Activated CD8-positive, alpha-beta T cell treated with anti-CD3 and anti-CD28 coated beads for 36 hours (primary cell): ENCODE data around the gene ARHGAP22. TPM values are rescaled to one million over a fixed set of nuclear protein-coding genes. Genes with fewer than 3 reads are reported as not detected.

Source experiments
- ATAC-seq: fragments of 200-7000 bp; cut with Tn5 transposase; one replicate; pipeline ENCODE4 v1.10.0; 2021; ENCODE audit warnings: mild to moderate bottlenecking, moderate library complexity
- CTCF ChIA-PET: fragments of 350-600 bp; sonication (Branson Sonifier 250); formaldehyde crosslinking; loops from one replicate; lab custom pipeline; 2021; ENCODE audit warnings: antibody characterized with exemption; lab: Charles Lee
- POLR2A ChIA-PET: fragments of 350-600 bp; sonication (Branson Sonifier 250); formaldehyde crosslinking; loops from one replicate; lab custom pipeline; 2021; ENCODE audit warnings: antibody characterized with exemption; lab: Charles Lee
- DNase-seq: peaks from one replicate; pipeline ENCODE4 v3.0.0-alpha.2; 2020
- H3K27ac Mint-ChIP-seq: one replicate; pipeline ENCODE4 v1.8.0; 2021; ENCODE audit warnings: mild to moderate bottlenecking, mixed read lengths
- H3K27me3 Mint-ChIP-seq: one replicate; pipeline ENCODE4 v1.8.0; 2021; ENCODE audit warnings: mixed read lengths
- H3K36me3 Mint-ChIP-seq: one replicate; pipeline ENCODE4 v1.8.0; 2021; ENCODE audit warnings: low read depth, mixed read lengths
- H3K4me1 Mint-ChIP-seq: one replicate; pipeline ENCODE4 v1.8.0; 2021; ENCODE audit warnings: low read depth, mixed read lengths
- H3K4me3 Mint-ChIP-seq: one replicate; pipeline ENCODE4 v1.8.0; 2021; ENCODE audit warnings: mild to moderate bottlenecking, moderate library complexity, mixed read lengths
- H3K9me3 Mint-ChIP-seq: one replicate; pipeline ENCODE4 v1.8.0; 2021; ENCODE audit warnings: mixed read lengths
- intact Hi-C: fragments of 100-400 bp; cut with micrococcal nuclease; formaldehyde crosslinking; loops from one replicate; pipeline ENCODE4 v1.10.0; 2022
- total RNA-seq, 2 experiments: library from RNA; stranded (reverse); gene quantifications; one replicate each; pipeline ENCODE4 v1.2.3, GENCODE V29; 2021
- TF ChIP-seq, protein P1 (sequence below): fragments of 200-600 bp; IDR thresholded peaks from one replicate; pipeline ENCODE4 v1.8.0; 2022; ENCODE audit warnings: antibody characterized with exemption, mild to moderate bottlenecking

ARHGAP22 gene
- total RNA-seq, 2 experiments from 2014 or later: not detected

GRCh38 chr10:48638158-48638557 lies 33.3 kb upstream of the ARHGAP22 start:
- Mint-ChIP-seq H3K4me3 (no peak overlapping the region), H3K27ac (no peak overlapping the region), H3K36me3 (no peaks in the 10 kb centered on the region), H3K27me3 (peaks cover 11% of the 10 kb centered on the region), H3K9me3 (peaks cover 10% of the 10 kb centered on the region), H3K4me1 (peaks cover 10% of the 10 kb centered on the region)
- DNase-seq (no peak), ATAC-seq (no peak)
- POLR2A ChIA-PET: interaction anchor here (1.0 kb wide), 1 partner anchor 247 kb away, joined by 3 read pairs; no protein-coding TSS in a partner anchor
- CTCF ChIA-PET: interaction anchor here (1.0 to 1.7 kb wide), 3 partner anchors 18 to 31 kb away, joined by 3 to 14 read pairs (median 5); no protein-coding TSS in a partner anchor
- intact Hi-C loops: no loop called here
- TF ChIP-seq, protein P1, sequence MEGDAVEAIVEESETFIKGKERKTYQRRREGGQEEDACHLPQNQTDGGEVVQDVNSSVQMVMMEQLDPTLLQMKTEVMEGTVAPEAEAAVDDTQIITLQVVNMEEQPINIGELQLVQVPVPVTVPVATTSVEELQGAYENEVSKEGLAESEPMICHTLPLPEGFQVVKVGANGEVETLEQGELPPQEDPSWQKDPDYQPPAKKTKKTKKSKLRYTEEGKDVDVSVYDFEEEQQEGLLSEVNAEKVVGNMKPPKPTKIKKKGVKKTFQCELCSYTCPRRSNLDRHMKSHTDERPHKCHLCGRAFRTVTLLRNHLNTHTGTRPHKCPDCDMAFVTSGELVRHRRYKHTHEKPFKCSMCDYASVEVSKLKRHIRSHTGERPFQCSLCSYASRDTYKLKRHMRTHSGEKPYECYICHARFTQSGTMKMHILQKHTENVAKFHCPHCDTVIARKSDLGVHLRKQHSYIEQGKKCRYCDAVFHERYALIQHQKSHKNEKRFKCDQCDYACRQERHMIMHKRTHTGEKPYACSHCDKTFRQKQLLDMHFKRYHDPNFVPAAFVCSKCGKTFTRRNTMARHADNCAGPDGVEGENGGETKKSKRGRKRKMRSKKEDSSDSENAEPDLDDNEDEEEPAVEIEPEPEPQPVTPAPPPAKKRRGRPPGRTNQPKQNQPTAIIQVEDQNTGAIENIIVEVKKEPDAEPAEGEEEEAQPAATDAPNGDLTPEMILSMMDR: no peak

GRCh38 chr10:48636901-48637300 lies 32.0 kb upstream of the ARHGAP22 start:
- POLR2A ChIA-PET: no interaction called here
- H3K9me3 Mint-ChIP-seq: peaks cover 10% of the 10 kb centered on the region
- H3K27me3 Mint-ChIP-seq: peaks cover 10% of the 10 kb centered on the region
- H3K36me3 Mint-ChIP-seq: no peaks in the 10 kb centered on the region
- no peak for DNase-seq
- ATAC-seq: no peak
- TF ChIP-seq, protein P1: no peak
- intact Hi-C loops: no loop called here
- CTCF ChIA-PET: interaction anchor here (4.8 kb wide), 1 partner anchor 19 kb away, joined by 19 read pairs; no protein-coding TSS in a partner anchor
- H3K27ac Mint-ChIP-seq: no peak overlapping the region
- no peak overlapping the region for H3K4me3 Mint-ChIP-seq
- peaks cover 10% of the 10 kb centered on the region for H3K4me1 Mint-ChIP-seq

DNA sequence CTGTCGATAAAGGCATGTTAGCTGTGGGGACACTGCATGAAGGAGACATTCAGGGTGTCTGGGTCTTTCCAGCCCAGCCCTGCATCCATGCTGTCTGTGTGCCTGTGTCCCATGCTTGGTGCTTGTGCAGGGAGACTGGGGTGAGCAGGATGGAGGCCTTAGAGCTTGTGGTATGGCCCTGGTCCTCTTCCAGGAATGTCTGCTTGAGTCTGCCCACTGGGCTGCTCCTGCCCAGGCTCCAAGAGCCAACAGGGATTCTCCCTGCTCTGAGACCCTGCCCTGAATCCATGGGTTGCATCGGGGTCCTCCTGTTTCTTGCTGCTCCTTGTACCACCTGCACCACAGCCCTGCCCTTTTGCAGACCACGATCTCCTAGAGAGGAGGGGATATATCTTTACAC lies 31.4 kb upstream of the ARHGAP22 start:
- intact Hi-C loops: no loop called here
- TF ChIP-seq, protein P1: no peak
- DNase-seq (no peak), ATAC-seq (no peak)
- H3K36me3 Mint-ChIP-seq: no peaks in the 10 kb centered on the region
- H3K4me3 Mint-ChIP-seq: no peak overlapping the region
- peaks cover 6% of the 10 kb centered on the region for H3K9me3 Mint-ChIP-seq
- ChIA-PET POLR2A (no interaction called here), CTCF (interaction anchor here (4.8 kb wide), 1 partner anchor 20 kb away, joined by 19 read pairs; no protein-coding TSS in a partner anchor)
- H3K4me1 Mint-ChIP-seq: peaks cover 10% of the 10 kb centered on the region
- H3K27me3 Mint-ChIP-seq: peaks cover 10% of the 10 kb centered on the region
- H3K27ac Mint-ChIP-seq: no peak overlapping the region

DNA sequence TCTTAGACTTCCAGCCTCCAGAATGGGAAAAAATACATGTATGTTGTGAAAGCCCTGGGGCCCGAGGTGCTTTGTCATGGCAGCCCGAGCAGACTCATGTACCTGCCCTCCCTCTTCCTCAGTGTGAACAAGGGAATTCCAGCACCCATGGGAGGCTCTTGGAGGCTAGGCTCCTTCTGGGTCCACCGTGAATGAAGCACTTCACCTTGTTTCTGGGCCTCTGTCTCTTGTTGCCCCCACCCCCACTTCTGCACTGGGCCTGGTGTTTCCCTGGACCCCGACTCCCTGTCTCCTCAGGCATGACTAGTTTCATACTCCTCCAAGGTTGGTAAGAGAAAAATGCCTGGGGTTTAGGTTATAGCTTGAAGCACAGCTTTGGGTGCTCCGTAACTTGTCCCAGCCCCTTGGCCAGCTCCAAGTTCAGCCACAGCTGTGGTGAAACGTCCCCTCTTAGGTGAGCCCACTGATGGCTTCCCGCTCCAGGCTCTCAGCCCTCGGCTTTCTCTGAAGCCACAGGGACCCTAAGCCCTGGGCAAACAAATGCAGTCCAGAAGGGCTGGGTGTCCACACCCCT lies 30.2 kb upstream of the ARHGAP22 start:
- ChIA-PET CTCF (interaction anchor here (2.3 to 4.8 kb wide), 2 partner anchors 21 to 23 kb away, joined by 8 to 19 read pairs; no protein-coding TSS in a partner anchor), POLR2A (no interaction called here)
- H3K36me3 Mint-ChIP-seq: no peaks in the 10 kb centered on the region
- ATAC-seq (no peak), DNase-seq (no peak)
- TF ChIP-seq, protein P1: no peak
- H3K27me3 Mint-ChIP-seq: peaks cover 10% of the 10 kb centered on the region
- H3K9me3 Mint-ChIP-seq: peaks cover 3% of the 10 kb centered on the region
- peaks cover 10% of the 10 kb centered on the region for H3K4me1 Mint-ChIP-seq
- no peak overlapping the region for H3K27ac Mint-ChIP-seq
- H3K4me3 Mint-ChIP-seq: no peak overlapping the region
- intact Hi-C loops: no loop called here
